ENCODE data around the gene MGAT2. TPM values are rescaled to one million over a fixed set of nuclear protein-coding genes. Genes with fewer than 3 reads are reported as not detected.

Gene MGAT2
- total RNA-seq, 4 donors from 2014 or later, result 7.2 to 11.5 (median 9.6) TPM

GRCh38 chr14:49634547-49635334 is 14.1 kb downstream of the MGAT2 start, which contains the start of gene DNAAF2:
Gene DNAAF2 (minus strand): TSS chr14:49635244. CDS start chr14:49635149, 95 bp downstream.
- H3K27ac ChIP-seq, result peak within 1 kb of the TSS; percentile 92 to 100 (median 97)
- no peaks in the 10 kb centered on the region for H3K9me3 ChIP-seq
- H3K27me3 ChIP-seq, result no peaks in the 10 kb centered on the region
- TF ChIP-seq POLR2A (IDR thresholded peaks at IDR 0.05) (no peak), CTCF (IDR thresholded peaks at IDR 0.05 in 4 of 5, conservative IDR thresholded peaks at IDR 0.05 in 1 of 5) (no peak)
- peaks cover 0 to 3% of the 10 kb centered on the region in 2 donors for H3K36me3 ChIP-seq
- H3K4me3 ChIP-seq, result peak within 1 kb of the TSS; percentile 83 to 99 (median 90)
- in situ Hi-C loops (cut with MboI; ENCODE audit: low sequenced_read_pairs in 4 of 4), result loop anchor here in 3 of 4 donors (10.0 to 25.0 kb wide), 4 partner anchors 50 to 478 kb away; partner anchors contain the start of genes KLHDC2 (in 2 of the 3), VCPKMT (in 2 of the 3) and RPS29 (in 1 of the 3)
- DNase-seq, result peak; percentile 34 to 39
- H3K4me1 ChIP-seq, result peaks cover 18 to 34% of the 10 kb centered on the region in 2 donors
- intact Hi-C loops (cut with DNase I; ENCODE audit: low total_unique reads), result loop anchor here (1.0 to 10.0 kb wide), 6 partner anchors 14 to 470 kb away; partner anchors contain the start of genes KLHDC1, KLHDC2, MGAT2 and NEMF
- ATAC-seq, result peak; percentile 48 to 60

- TF ChIP-seq POLR2A (IDR thresholded peaks at IDR 0.05) (no peak), CTCF (IDR thresholded peaks at IDR 0.05 in 4 of 5, conservative IDR thresholded peaks at IDR 0.05 in 1 of 5) (no peak)
- H3K4me1 ChIP-seq, result peaks cover 21 to 33% of the 10 kb centered on the region in 2 donors
- H3K4me3 ChIP-seq, result no peak overlapping the region
Observed at GRCh38 chr14:49636866-49637265, 16.3 kb downstream of the MGAT2 start.

GRCh38 chr14:49637534-49638078 is 17.0 kb downstream of the MGAT2 start:
- Histone ChIP-seq H3K27ac (no peak overlapping the region), H3K36me3 (peaks cover 0 to 3% of the 10 kb centered on the region in 2 donors), H3K4me3 (no peak overlapping the region), H3K9me3 (no peaks in the 10 kb centered on the region), H3K27me3 (no peaks in the 10 kb centered on the region), H3K4me1 (peaks cover 21 to 33% of the 10 kb centered on the region in 2 donors)
- intact Hi-C loops (cut with DNase I; ENCODE audit: low total_unique reads) (loop anchor here (10.0 kb wide), 1 partner anchor 467 kb away; no protein-coding TSS in a partner anchor), in situ Hi-C loops (cut with MboI; ENCODE audit: low sequenced_read_pairs in 4 of 4) (loop anchor here in 3 of 4 donors (10.0 to 25.0 kb wide), 4 partner anchors 53 to 475 kb away; partner anchors contain the start of genes KLHDC2 (in 2 of the 3), VCPKMT (in 2 of the 3) and RPS29 (in 1 of the 3))
- ATAC-seq (no peak), DNase-seq (no peak)
- TF ChIP-seq POLR2A (IDR thresholded peaks at IDR 0.05) (no peak), CTCF (IDR thresholded peaks at IDR 0.05 in 4 of 5, conservative IDR thresholded peaks at IDR 0.05 in 1 of 5) (no peak)

More at GRCh38 chr14:49636866-49637265, 16.3 kb downstream of the MGAT2 start:
- DNase-seq, result no peak
- Histone ChIP-seq H3K27me3 (no peaks in the 10 kb centered on the region), H3K27ac (peak overlapping the region in 3 of 4 donors; percentile 10 to 92 (median 52)), H3K36me3 (peaks cover 0 to 3% of the 10 kb centered on the region in 2 donors), H3K9me3 (no peaks in the 10 kb centered on the region)
- in situ Hi-C loops (cut with MboI; ENCODE audit: low sequenced_read_pairs in 4 of 4) (loop anchor here in 3 of 4 donors (10.0 to 25.0 kb wide), 4 partner anchors 52 to 475 kb away; partner anchors contain the start of genes KLHDC2 (in 2 of the 3), VCPKMT (in 2 of the 3) and RPS29 (in 1 of the 3)), intact Hi-C loops (cut with DNase I; ENCODE audit: low total_unique reads) (loop anchor here (10.0 kb wide), 1 partner anchor 468 kb away; no protein-coding TSS in a partner anchor)
- no peak for ATAC-seq

GRCh38 chr14:49640540-49641417 is 20.2 kb downstream of the MGAT2 start:
- Histone ChIP-seq H3K27ac (peak overlapping the region in 3 of 4 donors; percentile 64 to 73 (median 69)), H3K36me3 (peaks cover 0 to 3% of the 10 kb centered on the region in 2 donors), H3K4me1 (peaks cover 15 to 31% of the 10 kb centered on the region in 2 donors), H3K27me3 (no peaks in the 10 kb centered on the region), H3K9me3 (no peaks in the 10 kb centered on the region), H3K4me3 (no peak overlapping the region)
- no peak for ATAC-seq
- no peak for DNase-seq
- no peak for TF ChIP-seq CTCF (IDR thresholded peaks at IDR 0.05 in 4 of 5, conservative IDR thresholded peaks at IDR 0.05 in 1 of 5)
- no peak for TF ChIP-seq POLR2A (IDR thresholded peaks at IDR 0.05)
- intact Hi-C loops (cut with DNase I; ENCODE audit: low total_unique reads), result no loop called here
- in situ Hi-C loops (cut with MboI; ENCODE audit: low sequenced_read_pairs in 4 of 4), result loop anchor here in 3 of 4 donors (25.0 kb wide), 2 partner anchors 197 to 472 kb away; partner anchors contain the start of gene VCPKMT (in 2 of the 3)
